Keratinocyte (primary cell): ENCODE data around the gene PRKCE. TPM values are rescaled to one million over a fixed set of nuclear protein-coding genes. Genes with fewer than 3 reads are reported as not detected.

Experiments
- DNase-seq: peaks from one replicate; pipeline ENCODE4 v3.0.0-alpha.2; 2011; ENCODE audit warnings: low read depth, missing footprints, low spot score
- FAIRE-seq: peaks from 2 replicates; lab custom pipeline; 2011; peaks lifted over from hg19 to GRCh38; lab: Jason Lieb, UNC
- H2AFZ ChIP-seq: 2 replicates; pipeline ENCODE4 v1.6.0; 2012; ENCODE audit warnings: low read length, control low read depth, inconsistent platforms; ENCODE audit not compliant: control insufficient read depth
- H3K27ac ChIP-seq: 2 replicates; pipeline ENCODE4 v1.5.1; 2011; ENCODE audit warnings: low read length; ENCODE audit not compliant: control insufficient read depth, insufficient read depth
- H3K27me3 ChIP-seq: 3 replicates; pipeline ENCODE4 v1.6.0; 2011; ENCODE audit warnings: low read length; ENCODE audit not compliant: control insufficient read depth, insufficient read depth; ENCODE audit errors: extremely low read depth
- H3K36me3 ChIP-seq, 2 experiments: 2 replicates in 1 of 2; 3 replicates in 1 of 2; pipeline ENCODE4 v1.5.1; 2011; ENCODE audit warnings: low read length in 2 of 2, mild to moderate bottlenecking in 1 of 2; ENCODE audit not compliant: control insufficient read depth in 2 of 2, insufficient read depth in 2 of 2; ENCODE audit errors: extremely low read depth in 1 of 2
- H3K4me1 ChIP-seq: 3 replicates; pipeline ENCODE4 v1.5.1; 2011; ENCODE audit warnings: low read length; ENCODE audit not compliant: control insufficient read depth, insufficient read depth; ENCODE audit errors: extremely low read depth
- H3K4me2 ChIP-seq: 3 replicates; pipeline ENCODE4 v1.6.0; 2011; ENCODE audit warnings: low read depth, low read length; ENCODE audit not compliant: control insufficient read depth, insufficient read depth; ENCODE audit errors: extremely low read depth
- H3K4me3 ChIP-seq, 3 experiments: fragments of 200-600 bp in 1 of 3; sonication (generic) in 1 of 3; 2 replicates in 2 of 3; 3 replicates in 1 of 3; pipeline ENCODE4 v1.5.1; 2011 to 2016; ENCODE audit warnings: low read length in 3 of 3, mild to moderate bottlenecking in 3 of 3, control low read depth in 2 of 3, inconsistent platforms in 1 of 3, low read depth in 1 of 3, mixed read lengths in 1 of 3, mixed run types in 1 of 3, moderate library complexity in 1 of 3; ENCODE audit not compliant: control insufficient read depth in 2 of 3, insufficient read depth in 2 of 3; ENCODE audit errors: extremely low read depth in 1 of 3
- H3K79me2 ChIP-seq: 2 replicates; pipeline ENCODE4 v1.6.0; 2012; ENCODE audit warnings: low read length; ENCODE audit not compliant: control insufficient read depth, insufficient read depth
- H3K9ac ChIP-seq: 3 replicates; pipeline ENCODE4 v1.6.0; 2011; ENCODE audit warnings: low read length; ENCODE audit not compliant: control insufficient read depth, insufficient read depth; ENCODE audit errors: extremely low read depth
- H3K9me1 ChIP-seq: 3 replicates; pipeline ENCODE4 v1.6.0; 2011; ENCODE audit warnings: low read length; ENCODE audit not compliant: control insufficient read depth, insufficient read depth; ENCODE audit errors: extremely low read depth
- H3K9me3 ChIP-seq: 2 replicates; pipeline ENCODE4 v1.5.1; 2012; ENCODE audit warnings: low read depth, low read length; ENCODE audit not compliant: control insufficient read depth
- H4K20me1 ChIP-seq: 3 replicates; pipeline ENCODE4 v1.6.0; 2011; ENCODE audit warnings: low read length; ENCODE audit not compliant: control insufficient read depth, insufficient read depth; ENCODE audit errors: extremely low read depth
- CTCF ChIP-seq, 3 experiments: IDR thresholded peaks in 1 of 3; conservative IDR thresholded peaks in 1 of 3; optimal IDR thresholded peaks in 1 of 3; 2 replicates in 2 of 3; 3 replicates in 1 of 3; pipeline versions ENCODE3 to v1.5.1; 2011; ENCODE audit warnings: low read length in 3 of 3, mild to moderate bottlenecking in 3 of 3, moderate library complexity in 2 of 3, control low read depth in 1 of 3, inconsistent platforms in 1 of 3; ENCODE audit not compliant: insufficient read depth in 2 of 3; ENCODE audit errors: extremely low read depth in 1 of 3
- EZH2 ChIP-seq: IDR thresholded peaks from one replicate; pipeline ENCODE4 v1.6.1; 2012; ENCODE audit warnings: inconsistent platforms, mild to moderate bottlenecking, low read length, moderate library complexity
- dilution Hi-C: fragments of 300-500 bp; cut with MboI; formaldehyde crosslinking; loops from one replicate; pipeline ENCODE4 v1.7.0; 2020; ENCODE audit warnings: low sequenced_read_pairs; ENCODE audit not compliant: extremely low pct_ligation_motif_present
- polyA plus RNA-seq, 5 experiments: library from polyadenylated mRNA; depleted of rRNA in 3 of 5; stranded (reverse) in 3 of 5; stranded (forward) in 1 of 5; unstranded in 1 of 5; fragments of >200 nt; gene quantifications; 1 replicate in 1 of 5; 2 replicates in 3 of 5; 3 replicates in 1 of 5; pipeline versions ENCODE4 v1.2.1 to v1.2.3, GENCODE V29; 2011 to 2012; ENCODE audit warnings: missing spikeins in 2 of 5, low read depth in 1 of 5, low replicate concordance in 1 of 5

PRKCE gene
- polyA plus RNA-seq, 1 donor (not counting 4 experiments of a cell fraction or from before 2014, with no cell fraction given): 2.0 TPM

GRCh38 chr2:45911538-45911937 lies 260.1 kb downstream of the PRKCE start:
- TF ChIP-seq EZH2 (no peak), CTCF (optimal IDR thresholded peaks at IDR 0.05 in 1 of 3, IDR thresholded peaks at IDR 0.05 in 1 of 3, conservative IDR thresholded peaks at IDR 0.05 in 1 of 3; ENCODE audit: extremely low read depth in 1 of 3, insufficient read depth in 2 of 3, low read length in 3 of 3) (no peak)
- Histone ChIP-seq H3K27ac (no peak overlapping the region), H3K9ac (no peak overlapping the region), H3K36me3 (no peaks in the 10 kb centered on the region), H3K4me2 (no peak overlapping the region), H3K79me2 (no peaks in the 10 kb centered on the region), H3K9me1 (peaks cover 2% of the 10 kb centered on the region), H3K4me1 (peaks cover 29% of the 10 kb centered on the region), H3K27me3 (no peaks in the 10 kb centered on the region), H3K4me3 (no peak overlapping the region), H3K9me3 (no peaks in the 10 kb centered on the region), H2AFZ (no peak overlapping the region), H4K20me1 (no peaks in the 10 kb centered on the region)
- no peak for FAIRE-seq
- dilution Hi-C loops: no loop called here
- no peak for DNase-seq

GRCh38 chr2:45912109-45912508 lies 260.6 kb downstream of the PRKCE start:
- peaks cover 29% of the 10 kb centered on the region for H3K4me1 ChIP-seq
- H3K36me3 ChIP-seq: no peaks in the 10 kb centered on the region
- no peak for FAIRE-seq

More at GRCh38 chr2:45912109-45912508, 260.6 kb downstream of the PRKCE start:
- dilution Hi-C loops: no loop called here
- Histone ChIP-seq H3K9me1 (peaks cover 2% of the 10 kb centered on the region), H4K20me1 (no peaks in the 10 kb centered on the region), H2AFZ (no peak overlapping the region), H3K9me3 (no peaks in the 10 kb centered on the region), H3K9ac (no peak overlapping the region), H3K4me3 (no peak overlapping the region), H3K79me2 (no peaks in the 10 kb centered on the region), H3K4me2 (no peak overlapping the region), H3K27me3 (no peaks in the 10 kb centered on the region), H3K27ac (no peak overlapping the region)
- TF ChIP-seq EZH2: no peak
- no peak for TF ChIP-seq CTCF (optimal IDR thresholded peaks at IDR 0.05 in 1 of 3, IDR thresholded peaks at IDR 0.05 in 1 of 3, conservative IDR thresholded peaks at IDR 0.05 in 1 of 3; ENCODE audit: extremely low read depth in 1 of 3, insufficient read depth in 2 of 3, low read length in 3 of 3)
- no peak for DNase-seq
